AG04450 (cell line): ENCODE data around the gene SLTM. TPM values are rescaled to one million over a fixed set of nuclear protein-coding genes. Genes with fewer than 3 reads are reported as not detected.

ENCODE experiments used
- CTCF ChIA-PET: fragments of 300-600, 350-600 bp; formaldehyde crosslinking; extraction: SDS; loops from one replicate; lab custom pipeline; 2022; ENCODE audit warnings: antibody characterized with exemption, inconsistent platforms; lab: Charles Lee
- POLR2A ChIA-PET: fragments of 350-600 bp; formaldehyde crosslinking; extraction: SDS; loops from one replicate; lab custom pipeline; 2021; ENCODE audit warnings: antibody characterized with exemption, inconsistent platforms; lab: Yijun Ruan, JAX
- DNase-seq: peaks from one replicate; pipeline ENCODE4 v3.0.0-alpha.2; 2011; ENCODE audit warnings: low read depth, low spot score
- H3K27ac ChIP-seq: one replicate; pipeline ENCODE4 v1.5.1; 2012; ENCODE audit warnings: low read depth, low read length, control low read depth
- H3K27me3 ChIP-seq: one replicate; pipeline ENCODE4 v1.6.0; 2012; ENCODE audit warnings: low read length; ENCODE audit not compliant: control insufficient read depth, insufficient read depth
- H3K4me3 ChIP-seq: 2 replicates; pipeline ENCODE4 v1.5.1; 2011; ENCODE audit warnings: mild to moderate bottlenecking, low read depth, low read length, control low read depth
- H3K9me3 ChIP-seq: 2 replicates; pipeline ENCODE4 v1.5.1; 2012; ENCODE audit warnings: low read length; ENCODE audit not compliant: control insufficient read depth, insufficient read depth
- CTCF ChIP-seq: IDR thresholded peaks from 2 replicates; pipeline ENCODE4 v1.5.1; 2011; ENCODE audit warnings: low read depth, low read length, control low read depth, inconsistent platforms
- polyA plus RNA-seq: library from polyadenylated mRNA; depleted of rRNA; stranded (reverse); fragments of >200 nt; gene quantifications from 2 replicates; pipeline ENCODE4 v1.2.3, GENCODE V29; 2011

Gene SLTM
- polyA plus RNA-seq, 1 experiment = 36.2 TPM

- TF ChIP-seq CTCF = no peak
- CTCF ChIA-PET = no interaction called here
- no peaks in the 10 kb centered on the region for H3K27me3 ChIP-seq
- H3K9me3 ChIP-seq = no peaks in the 10 kb centered on the region
- no peak overlapping the region for H3K4me3 ChIP-seq
- no peak overlapping the region for H3K27ac ChIP-seq
- POLR2A ChIA-PET = no interaction called here
- no peak for DNase-seq
Measured at GRCh38 chr15:58908550-58909309, 24.7 kb downstream of the SLTM start.

GRCh38 chr15:58900631-58901030, 32.8 kb downstream of the SLTM start:
- no peak for DNase-seq
- CTCF ChIA-PET = no interaction called here
- Histone ChIP-seq H3K4me3 (no peak overlapping the region), H3K27ac (no peak overlapping the region), H3K9me3 (no peaks in the 10 kb centered on the region), H3K27me3 (no peaks in the 10 kb centered on the region)
- no peak for TF ChIP-seq CTCF
- POLR2A ChIA-PET = no interaction called here

- ChIA-PET CTCF (no interaction called here), POLR2A (no interaction called here)
- Histone ChIP-seq H3K27me3 (no peaks in the 10 kb centered on the region), H3K4me3 (no peak overlapping the region), H3K9me3 (no peaks in the 10 kb centered on the region), H3K27ac (no peak overlapping the region)
- no peak for TF ChIP-seq CTCF
- no peak for DNase-seq
Measured at GRCh38 chr15:58898150-58898680, 35.3 kb downstream of the SLTM start.

- CTCF ChIA-PET = interaction anchor here (1.0 kb wide), 1 partner anchor 661 kb away, joined by 3 read pairs; no protein-coding TSS in a partner anchor
Measured at GRCh38 chr15:58889363-58889762, 44.1 kb downstream of the SLTM start.

More at GRCh38 chr15:58889363-58889762, 44.1 kb downstream of the SLTM start:
- Histone ChIP-seq H3K27me3 (no peaks in the 10 kb centered on the region), H3K9me3 (no peaks in the 10 kb centered on the region), H3K27ac (no peak overlapping the region), H3K4me3 (no peak overlapping the region)
- POLR2A ChIA-PET = no interaction called here
- DNase-seq = no peak
- TF ChIP-seq CTCF = no peak
